ENCODE results near the gene GPS1.
"Not testable (repeated sequence)": the region's sequence is repeated elsewhere in the genome, so short reads cannot be mapped to it uniquely, and the experiment has no call there.

GPS1 gene

GRCh38 chr17:82029391-82029790 is 22.3 kb upstream of the GPS1 start:
- no peak for DNase-seq

GRCh38 chr17:82029990-82030469 is 21.7 kb upstream of the GPS1 start:
- no peak for DNase-seq

- DNase-seq = peak; percentile 93
These were observed 21.0 kb upstream of the GPS1 start for GRCh38 chr17:82030470-82031302.

- peak; percentile 84 for DNase-seq
These were observed 20.3 kb upstream of the GPS1 start, which contains the start of gene RAC3 for GRCh38 chr17:82031303-82031884. Gene RAC3, plus strand, starts transcription at chr17:82031678. Its CDS starts 84 bp downstream, at chr17:82031762.

GRCh38 chr17:82031885-82032627 is 19.6 kb upstream of the GPS1 start:
- peak; percentile 85 for DNase-seq

- no peak for DNase-seq
These were observed 18.2 kb upstream of the GPS1 start for GRCh38 chr17:82033359-82034085.

GRCh38 chr17:82034371-82035011 is 17.2 kb upstream of the GPS1 start:
- no peak for DNase-seq

GRCh38 chr17:82035488-82035887 is 16.2 kb upstream of the GPS1 start:
- no peak for DNase-seq

GRCh38 chr17:82035956-82036633 is 15.6 kb upstream of the GPS1 start:
- DNase-seq = no peak

GRCh38 chr17:82036634-82037091 is 15.0 kb upstream of the GPS1 start:
- no peak for DNase-seq

GRCh38 chr17:82037092-82037888 is 14.4 kb upstream of the GPS1 start, which contains the start of gene DCXR:
Gene DCXR, minus strand, starts transcription at chr17:82037697. Its CDS starts 15 bp downstream, at chr17:82037682.
- DNase-seq = peak; percentile 98

GRCh38 chr17:82037889-82038195 is 13.9 kb upstream of the GPS1 start:
- no peak for DNase-seq

GRCh38 chr17:82038796-82039409 is 12.8 kb upstream of the GPS1 start:
- not testable (repeated sequence) for DNase-seq

GRCh38 chr17:82039695-82040299 is 11.9 kb upstream of the GPS1 start:
- no peak for DNase-seq

GRCh38 chr17:82041144-82041814 is 10.4 kb upstream of the GPS1 start:
- no peak for DNase-seq

- no peak for DNase-seq
These were observed 9.0 kb upstream of the GPS1 start for GRCh38 chr17:82042649-82043048.

GRCh38 chr17:82043507-82043906 is 8.2 kb upstream of the GPS1 start:
- no peak for DNase-seq

GRCh38 chr17:82045936-82046484 is 5.7 kb upstream of the GPS1 start:
- DNase-seq = no peak

- DNase-seq = no peak
These were observed 4.8 kb upstream of the GPS1 start for GRCh38 chr17:82046903-82047302.

Measured in NCI-H69 (cell line).